K562 (cell line): ENCODE measurements around the gene SPDYE1. TPM values are rescaled to one million over a fixed set of nuclear protein-coding genes. Genes with fewer than 3 reads are reported as not detected.
A peak's percentile ranks its signal among the peaks of the same experiment; 100 is the strongest.

Experiments used
- EHMT2 ChIP-seq: fragments of 450-650 bp; IDR thresholded peaks from 2 replicates; pipeline ENCODE4 v1.6.1; 2018; ENCODE audit warnings: antibody characterized with exemption
- FOXP4 ChIP-seq: sonication (generic); formaldehyde crosslinking; IDR thresholded peaks from 2 replicates; pipeline ENCODE4 v1.8.0; 2022; ENCODE audit warnings: mild to moderate bottlenecking, missing genetic modification reagents, borderline replicate concordance
- GATAD2A ChIP-seq: fragments of 450-650 bp; IDR thresholded peaks from 2 replicates; pipeline ENCODE4 v1.6.1; 2017
- ID3 ChIP-seq, 2 experiments: fragments of 250-450 bp in 1 of 2; fragments of 450-650 bp in 1 of 2; sonication (Bioruptor Pico) in 1 of 2; IDR thresholded peaks; 2 replicates each; pipeline versions ENCODE4 v1.6.1 to v1.8.0; 2016 to 2021; ENCODE audit warnings: mild to moderate bottlenecking in 2 of 2, moderate library complexity in 2 of 2, missing compliant biosample characterization in 1 of 2, missing genetic modification characterization in 1 of 2
- MCM7 ChIP-seq, 2 experiments: fragments of 450-650 bp; IDR thresholded peaks; 2 replicates each; pipeline ENCODE4 v1.6.1; 2016 to 2018
- MGA ChIP-seq: fragments of 450-650 bp; IDR thresholded peaks from 2 replicates; pipeline ENCODE4 v1.6.1; 2016; ENCODE audit warnings: mild to moderate bottlenecking, moderate library complexity
- NUFIP1 ChIP-seq: fragments of 450-650 bp; IDR thresholded peaks from 2 replicates; pipeline ENCODE4 v1.6.1; 2018; ENCODE audit not compliant: partially characterized antibody
- RCOR1 ChIP-seq, 2 experiments: IDR thresholded peaks; 2 replicates each; pipeline ENCODE4 v1.6.1; 2012; ENCODE audit warnings: low read depth in 2 of 2, low read length in 2 of 2, borderline replicate concordance in 1 of 2, improper control_type of control experiment in 1 of 2
- SMC3 ChIP-seq: conservative IDR thresholded peaks from 2 replicates; pipeline ENCODE4 v1.6.1; 2011; ENCODE audit warnings: low read depth, low read length, improper control_type of control experiment; ENCODE audit not compliant: insufficient read depth
- SOX6 ChIP-seq: fragments of 450-650 bp; IDR thresholded peaks from 2 replicates; pipeline ENCODE4 v1.6.1; 2014; ENCODE audit warnings: mild to moderate bottlenecking
- TCF3 ChIP-seq: sonication (generic); formaldehyde crosslinking; IDR thresholded peaks from 2 replicates; pipeline ENCODE4 v1.4.0; 2020; ENCODE audit warnings: mild to moderate bottlenecking, missing genetic modification reagents
- XRCC4 ChIP-seq: IDR thresholded peaks from one replicate; pipeline ENCODE4 v1.6.1; 2011; ENCODE audit not compliant: insufficient read depth, insufficient read length; ENCODE audit errors: extremely low read depth
- ZKSCAN1 ChIP-seq: fragments of 150-350 bp; IDR thresholded peaks from 2 replicates; pipeline ENCODE4 v1.6.1; 2016; ENCODE audit warnings: low read depth, low read length
- ZSCAN32 ChIP-seq: fragments of 450-650 bp; formaldehyde crosslinking; IDR thresholded peaks from 2 replicates; pipeline ENCODE4 v1.4.0; 2020; ENCODE audit warnings: mild to moderate bottlenecking, moderate library complexity
- polyA plus RNA-seq, 8 experiments: library from polyadenylated mRNA; depleted of rRNA in 4 of 8; stranded (reverse) in 5 of 8; unstranded in 3 of 8; fragments of >200 nt; fragmentation: Nextera tagmentation in 2 of 8; fragmentation: Illumina TruSeq in 1 of 8; extraction: Ambion mirVana in 2 of 8; extraction: Trizol in 1 of 8; gene quantifications; 2 replicates each; pipeline versions ENCODE4 v1.2.1 to v1.2.3, GENCODE V29; 2011 to 2014; ENCODE audit warnings: inconsistent platforms in 1 of 8, missing spikeins in 1 of 8
- total RNA-seq, 7 experiments: library from RNA; depleted of rRNA in 6 of 7; stranded (reverse); fragments of >200 nt in 6 of 7; fragmentation: Illumina TruSeq in 2 of 7; extraction: Trizol in 2 of 7; gene quantifications; 2 replicates each; pipeline versions ENCODE4 v1.2.1 to v1.2.3, GENCODE V29; 2011 to 2021; ENCODE audit warnings: low replicate concordance in 1 of 7

Gene SPDYE1
- total and polyA plus RNA-seq, 9 of the 15 experiments (the other 6 are each of a cell fraction or from before 2014, with no cell fraction given) = 0.04 to 0.10 TPM; not detected in 7

- TF ChIP-seq FOXP4 (CRISPR knock-in tag) (no peak), MGA (peak; percentile 91), GATAD2A (no peak), TCF3 (peak; percentile 24; the same call in 1 of the 2 replicates), EHMT2 (no peak), ZKSCAN1 (no peak), XRCC4 (no peak), SMC3 (no peak), SOX6 (no peak), ZSCAN32 (CRISPR knock-in tag) (no peak), ID3 (CRISPR knock-in tag; IDR thresholded peaks at IDR 0.05) (no peak), ID3 (tag; IDR thresholded peaks at IDR 0.05) (no peak), MCM7 (IDR thresholded peaks at IDR 0.05) (no peak), NUFIP1 (no peak), RCOR1 (IDR thresholded peaks at IDR 0.05; ENCODE audit: borderline replicate concordance in 1 of 2, low read depth in 2 of 2, low read length in 2 of 2) (no peak)
These were observed 46.9 kb downstream of the SPDYE1 start, which contains the start of gene DBNL (continued) for GRCh38 chr7:44044315-44045225.
